GM21737 (cell line): Measurements from ENCODE around the gene NRN1L.
A peak's percentile ranks its signal among the peaks of the same experiment; 100 is the strongest.
"Not testable (repeated sequence)": the region's sequence is repeated elsewhere in the genome, so short reads cannot be mapped to it uniquely, and the experiment has no call there.

Experiments used
- ATAC-seq: cut with Tn5 transposase; IDR thresholded peaks from one replicate; pipeline ENCODE4 v1.9.1; 2021; ENCODE audit warnings: mild to moderate bottlenecking, moderate library complexity; ENCODE audit not compliant: unreplicated experiment

NRN1L gene

GRCh38 chr16:67881621-67882161 is 3.0 kb upstream of the NRN1L start:
- ATAC-seq = no peak

GRCh38 chr16:67882374-67883145 is 2.1 kb upstream of the NRN1L start:
- no peak for ATAC-seq

GRCh38 chr16:67883146-67883871 is 1.4 kb upstream of the NRN1L start:
- no peak for ATAC-seq

DNA sequence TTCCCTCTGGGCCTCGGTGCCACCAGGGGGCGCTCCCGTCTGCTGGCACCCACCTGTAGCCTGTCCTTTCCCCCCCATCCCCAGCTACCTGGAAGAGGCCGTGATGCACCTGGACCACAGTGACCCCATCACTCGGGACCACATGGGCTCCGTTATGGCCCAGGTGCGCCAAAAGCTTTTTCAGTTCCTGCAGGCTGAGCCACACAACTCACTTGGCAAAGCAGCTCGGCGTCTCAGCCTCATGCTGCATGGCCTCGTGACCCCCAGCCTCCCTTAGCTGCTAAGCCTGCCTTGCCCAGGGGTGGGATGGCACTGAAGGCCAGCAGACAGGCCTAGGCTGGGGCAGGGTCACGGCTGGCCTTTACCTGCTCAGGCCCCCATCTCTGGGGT is 818 bp upstream of the NRN1L start:
- no peak for ATAC-seq

DNA sequence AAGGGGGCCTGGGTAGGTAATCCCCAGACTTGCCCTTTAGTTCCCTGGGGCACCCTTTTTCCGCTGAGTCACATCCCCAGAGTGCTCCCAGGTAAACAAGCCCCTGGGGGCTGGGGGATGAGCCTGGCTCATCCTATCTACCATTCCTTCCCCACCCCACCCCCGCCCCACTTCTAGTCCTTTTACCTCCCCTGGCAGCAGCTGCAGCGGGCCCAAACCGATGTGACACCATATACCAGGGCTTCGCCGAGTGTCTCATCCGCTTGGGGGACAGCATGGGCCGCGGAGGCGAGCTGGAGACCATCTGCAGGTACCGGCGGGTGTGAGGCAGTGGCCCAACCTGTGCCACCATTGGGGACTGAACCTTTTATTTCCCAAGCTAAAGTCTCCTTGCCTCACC is 860 bp downstream of the NRN1L start:
- ATAC-seq = no peak

- ATAC-seq = no peak
Observed at GRCh38 chr16:67885976-67886375, 1.3 kb downstream of the NRN1L start.

GRCh38 chr16:67886387-67886786 is 1.7 kb downstream of the NRN1L start:
- no peak for ATAC-seq

DNA sequence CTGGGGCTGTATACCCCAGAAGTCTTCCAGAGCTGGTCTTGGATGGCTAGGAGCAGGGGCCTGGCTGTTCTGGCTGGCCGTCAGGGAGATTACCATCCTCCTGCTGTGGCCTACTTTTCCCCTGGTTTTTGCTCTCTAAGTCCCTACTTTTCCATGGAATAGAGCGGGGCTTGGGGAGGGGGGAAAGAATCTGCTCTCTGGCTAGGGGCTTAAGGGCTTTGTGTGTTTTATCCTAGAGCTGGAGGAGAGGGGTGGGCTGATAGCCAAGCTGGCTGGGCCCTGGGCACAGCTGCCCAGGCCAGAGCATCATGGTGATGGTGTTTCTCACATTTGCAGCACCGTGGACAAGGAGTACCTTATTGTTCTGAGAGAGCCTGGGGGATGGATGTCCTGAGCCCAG is 3.6 kb downstream of the NRN1L start:
- ATAC-seq = no peak

DNA sequence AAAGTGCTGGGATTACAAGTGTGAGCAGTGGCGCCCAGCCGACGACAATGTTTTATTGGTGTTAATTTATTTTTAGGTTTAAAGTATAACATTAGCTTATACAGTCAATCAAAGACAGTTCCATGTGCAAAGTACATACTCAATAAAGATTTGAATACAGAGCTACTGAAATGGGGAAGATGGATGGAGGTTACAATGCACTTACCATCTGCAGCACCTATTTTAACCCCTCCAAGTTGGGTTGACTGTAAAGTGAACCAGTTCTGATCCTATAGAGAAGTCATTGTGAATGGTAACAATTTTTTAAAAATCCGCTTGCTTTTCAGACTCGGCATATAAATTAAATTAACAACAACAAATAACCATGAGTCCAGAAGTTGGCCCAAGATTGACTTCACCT is 7.7 kb downstream of the NRN1L start:
- ATAC-seq = no peak

GRCh38 chr16:67892899-67893742 is 8.4 kb downstream of the NRN1L start, which contains the start of gene PSKH1:
Gene PSKH1, plus strand, starts transcription at chr16:67893254. Its CDS starts 15,496 bp downstream, at chr16:67908750.
- ATAC-seq = peak; percentile 94

DNA sequence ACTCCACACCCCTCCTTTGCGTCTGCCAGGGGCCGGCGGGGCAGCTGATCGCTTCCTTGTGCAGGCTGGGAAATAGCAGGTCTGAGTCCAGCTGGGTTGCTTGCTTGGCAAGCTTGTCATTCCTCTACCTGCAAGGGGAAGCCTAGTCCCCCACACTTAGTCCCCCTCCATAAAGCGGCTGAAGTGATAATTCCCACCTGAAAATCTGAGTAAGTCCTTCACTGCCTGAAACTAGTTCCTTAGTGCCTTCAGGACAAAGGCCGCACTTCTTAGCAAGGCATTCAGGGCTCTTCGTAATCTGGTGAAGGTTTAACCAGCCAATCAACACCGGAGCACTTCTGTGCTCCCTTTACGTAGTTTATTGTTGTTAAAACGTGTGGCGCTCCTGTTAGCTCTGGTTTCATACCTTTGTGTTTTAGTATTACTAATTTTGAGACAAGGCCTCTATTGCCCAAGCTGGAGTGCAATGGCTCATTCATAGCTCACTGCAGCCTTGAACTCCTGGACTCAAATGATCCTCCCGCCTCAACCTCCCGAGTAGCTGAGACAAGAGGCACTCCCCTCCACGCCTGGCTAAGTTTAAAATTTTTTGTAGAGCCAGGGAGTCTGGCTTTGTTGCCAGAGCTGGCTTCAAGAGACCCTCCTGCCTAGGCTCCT is 9.2 kb downstream of the NRN1L start:
- ATAC-seq = peak; percentile 10

DNA sequence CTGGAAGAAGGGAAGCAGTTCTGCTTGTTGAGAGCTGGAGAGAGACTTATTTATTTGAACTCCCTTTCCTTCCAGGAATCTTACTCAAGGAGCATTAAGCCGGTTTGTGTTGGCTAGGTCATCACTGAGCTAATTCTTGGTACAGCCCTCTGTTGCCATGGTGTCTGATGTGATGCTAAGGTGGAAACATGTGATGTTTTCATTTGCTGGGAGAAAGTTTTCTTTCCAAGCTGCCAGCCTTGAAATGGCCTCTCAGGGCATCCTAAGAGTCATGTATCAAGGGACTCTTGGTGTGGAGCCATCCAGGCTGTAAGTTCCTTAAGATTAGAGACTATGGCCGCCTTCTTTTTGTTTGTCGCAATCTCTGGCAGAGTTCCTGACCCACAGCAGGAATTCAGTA is 12.5 kb downstream of the NRN1L start:
- no peak for ATAC-seq

- no peak for ATAC-seq
Observed at GRCh38 chr16:67901734-67902133, 17.0 kb downstream of the NRN1L start.

- no peak for ATAC-seq
Observed at GRCh38 chr16:67902831-67903230, 18.1 kb downstream of the NRN1L start.

- no peak for ATAC-seq
Observed at GRCh38 chr16:67907397-67908180, 22.9 kb downstream of the NRN1L start.

- no peak for ATAC-seq
Observed at GRCh38 chr16:67909056-67909742, 24.5 kb downstream of the NRN1L start.

GRCh38 chr16:67910158-67910557 is 25.5 kb downstream of the NRN1L start:
- no peak for ATAC-seq

DNA sequence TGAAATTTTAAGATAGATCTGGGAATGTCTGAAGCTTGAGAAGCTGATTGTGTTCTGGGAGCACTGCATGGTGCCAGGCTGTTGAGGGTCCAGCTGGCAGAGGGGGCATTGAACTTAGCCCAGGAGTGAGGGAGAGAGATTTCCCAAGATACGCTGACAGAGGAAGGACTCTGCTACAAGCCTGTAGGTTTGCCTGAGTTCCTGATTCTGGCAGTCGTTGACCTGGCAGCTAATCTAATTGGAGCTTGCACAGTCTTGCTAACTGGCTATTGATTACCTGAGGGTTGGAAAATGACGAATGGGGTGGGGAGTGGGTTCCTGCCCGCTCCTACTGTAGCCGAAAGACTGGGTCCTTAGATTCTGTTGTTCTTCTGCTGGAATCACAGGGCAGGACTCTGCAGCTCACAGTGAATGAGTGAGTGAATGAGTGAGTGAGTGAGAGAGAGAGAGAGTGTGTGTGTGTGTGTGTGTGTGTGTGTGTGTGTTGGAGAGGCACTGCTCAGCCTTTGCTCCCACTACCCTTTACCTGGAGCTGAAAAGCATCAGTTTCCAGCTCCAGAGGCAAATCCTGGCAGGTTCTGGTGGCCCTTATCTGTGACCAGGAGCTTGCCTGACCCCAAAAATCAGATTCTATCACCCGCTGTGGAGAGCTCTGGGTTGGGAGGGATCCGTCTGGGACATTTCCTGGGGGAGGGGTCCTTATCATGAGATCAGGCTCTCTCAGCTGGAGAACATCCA is 30.2 kb downstream of the NRN1L start:
- ATAC-seq = no peak

DNA sequence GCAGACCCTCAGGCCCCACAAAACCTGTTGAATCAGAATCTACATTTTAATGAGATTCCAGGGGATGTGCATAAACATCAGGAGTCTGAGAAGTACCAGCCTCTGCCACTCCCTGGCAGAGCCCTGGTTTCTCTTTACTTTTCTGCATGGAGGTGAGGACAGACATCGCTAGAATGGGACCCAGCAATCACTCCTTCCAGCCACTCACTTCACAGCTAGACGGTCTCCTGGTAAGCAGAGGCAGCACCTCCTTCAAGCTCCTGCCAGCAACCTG is 30.7 kb downstream of the NRN1L start:
- not testable (repeated sequence) for ATAC-seq
